GM21737 (cell line): Measurements from ENCODE around the gene SLC6A6.
A peak's percentile ranks its signal among the peaks of the same experiment; 100 is the strongest.

ENCODE experiments used
- ATAC-seq: cut with Tn5 transposase; IDR thresholded peaks from one replicate; pipeline ENCODE4 v1.9.1; 2021; ENCODE audit warnings: mild to moderate bottlenecking, moderate library complexity; ENCODE audit not compliant: unreplicated experiment

SLC6A6 gene

DNA sequence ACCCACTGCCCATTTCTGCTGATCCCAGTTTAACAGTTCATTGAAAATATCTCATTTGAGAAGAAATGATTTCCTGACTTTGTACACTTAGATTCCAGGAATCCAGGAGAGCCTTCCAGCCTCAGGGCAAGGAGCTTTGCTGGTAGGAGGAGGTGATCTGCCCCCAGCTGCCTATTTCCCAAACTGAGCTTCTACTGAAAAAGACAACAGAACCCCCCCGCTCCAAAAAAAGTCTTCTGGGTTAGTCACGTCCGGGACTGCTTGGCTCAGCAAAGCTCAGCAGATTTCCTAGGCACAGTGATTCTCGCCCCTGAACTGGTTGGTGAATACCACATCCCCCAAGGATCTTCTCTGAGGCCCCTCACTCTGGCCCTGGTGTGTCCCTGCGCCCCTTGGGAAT is 13.1 kb downstream of the SLC6A6 start:
- ATAC-seq, result no peak

DNA sequence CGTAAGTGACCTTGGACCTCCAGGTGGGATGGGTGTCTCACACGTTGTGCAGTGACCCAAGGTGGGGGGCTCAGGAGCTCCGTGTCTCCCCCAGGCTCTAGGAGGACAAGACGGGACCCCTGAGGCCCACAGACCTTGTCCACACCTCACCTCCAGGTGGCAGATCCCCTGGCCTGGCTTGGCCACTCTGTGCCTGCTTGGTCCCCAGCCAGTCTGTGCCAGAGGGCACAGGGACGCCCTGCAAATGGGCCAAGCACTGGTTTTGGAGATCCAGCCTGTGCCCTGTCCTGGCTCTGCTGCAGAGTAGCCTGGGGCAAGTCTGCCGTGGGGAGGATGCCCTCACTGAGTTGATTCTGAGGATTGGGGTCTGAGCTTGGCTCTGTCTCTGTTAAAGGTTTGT is 14.0 kb downstream of the SLC6A6 start:
- no peak for ATAC-seq

DNA sequence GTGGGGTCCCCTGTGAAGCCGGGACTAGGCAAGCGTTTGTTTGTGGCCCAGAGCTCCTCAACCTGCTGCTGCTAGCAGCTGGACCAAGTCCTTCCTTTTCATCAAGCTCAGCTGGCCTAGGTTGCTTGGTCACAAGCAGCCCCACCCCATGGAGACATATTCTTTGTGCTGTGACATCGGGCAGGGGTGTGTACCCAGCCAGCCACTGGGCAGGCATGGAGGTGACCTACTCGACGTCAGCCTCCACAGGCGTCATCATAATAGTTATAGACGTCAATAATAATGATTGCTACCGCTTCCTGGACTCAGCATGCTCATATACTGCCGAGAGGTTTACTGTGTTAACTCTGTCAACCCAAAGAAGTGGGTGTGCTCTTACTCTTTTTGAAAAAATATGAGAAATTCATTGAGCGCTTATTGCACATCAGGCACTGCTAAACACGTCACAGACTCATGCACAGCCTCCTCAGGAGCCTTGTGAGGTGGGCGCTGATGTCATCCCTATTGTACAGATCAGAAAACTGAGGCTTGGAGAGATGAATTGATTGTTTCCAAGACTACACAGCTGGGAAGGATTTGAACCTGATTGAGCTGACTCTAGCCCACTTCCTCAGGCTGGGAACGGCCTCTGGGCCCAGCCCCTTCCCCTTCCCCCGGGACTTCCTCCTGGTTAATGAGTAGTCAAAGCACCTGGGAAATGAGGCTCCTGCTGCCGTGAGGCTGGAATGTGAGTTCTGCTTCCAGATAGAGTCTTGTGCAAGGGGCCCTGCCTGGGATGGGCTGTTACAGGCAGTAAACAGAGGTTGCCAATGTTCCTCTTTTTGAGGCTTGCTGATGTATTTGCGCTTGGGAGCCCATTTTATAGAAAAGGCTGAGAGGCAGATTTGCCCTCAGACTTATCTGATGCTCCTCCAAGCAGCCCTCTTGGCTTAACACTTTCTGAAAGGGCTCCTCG is 16.2 kb downstream of the SLC6A6 start:
- no peak for ATAC-seq

DNA sequence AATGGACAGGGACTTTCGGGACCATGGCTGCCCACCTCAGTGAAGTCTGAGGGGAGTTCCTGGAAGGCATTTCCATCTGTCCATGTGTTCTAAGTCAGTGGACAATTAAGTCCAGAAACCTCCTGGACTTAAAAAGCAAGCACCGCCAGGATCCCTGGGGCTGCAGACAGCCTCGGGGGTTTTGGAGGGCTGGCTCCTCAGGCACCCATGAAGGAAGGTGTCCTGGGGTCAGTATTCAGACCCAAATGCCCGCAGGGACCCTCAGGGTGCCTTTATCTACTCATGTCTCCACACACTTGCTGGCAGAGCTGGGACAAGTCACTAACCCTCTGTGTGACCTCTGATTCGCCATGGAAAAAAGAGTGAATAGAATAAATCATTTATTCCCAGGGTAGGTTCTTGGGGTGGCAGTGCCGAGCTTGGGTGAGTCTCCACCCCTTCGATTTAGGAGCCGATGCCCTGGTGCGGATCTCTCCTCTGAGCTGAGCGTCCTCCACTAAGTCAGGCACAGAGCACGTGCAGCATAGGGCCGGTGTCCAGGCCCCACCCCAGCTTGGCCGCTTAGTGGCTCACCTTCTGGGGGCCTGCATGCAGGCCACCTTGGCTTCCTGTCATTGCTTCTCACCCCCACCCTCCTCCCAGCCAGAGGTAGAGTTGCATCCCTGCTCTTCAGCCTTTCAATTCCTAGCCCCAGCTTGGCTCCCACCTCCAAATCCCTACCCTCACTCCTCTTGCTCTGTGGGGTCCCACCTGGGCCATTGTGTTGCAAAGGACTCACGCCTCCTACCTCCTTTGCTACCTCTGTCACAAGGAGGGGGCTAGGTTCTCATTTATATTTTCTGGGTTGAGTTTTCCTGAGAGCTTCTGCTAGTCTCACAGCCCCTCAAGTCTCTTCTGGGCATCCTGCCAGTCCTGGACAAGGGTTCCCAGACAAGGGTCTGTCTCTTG is 19.9 kb downstream of the SLC6A6 start:
- no peak for ATAC-seq

DNA sequence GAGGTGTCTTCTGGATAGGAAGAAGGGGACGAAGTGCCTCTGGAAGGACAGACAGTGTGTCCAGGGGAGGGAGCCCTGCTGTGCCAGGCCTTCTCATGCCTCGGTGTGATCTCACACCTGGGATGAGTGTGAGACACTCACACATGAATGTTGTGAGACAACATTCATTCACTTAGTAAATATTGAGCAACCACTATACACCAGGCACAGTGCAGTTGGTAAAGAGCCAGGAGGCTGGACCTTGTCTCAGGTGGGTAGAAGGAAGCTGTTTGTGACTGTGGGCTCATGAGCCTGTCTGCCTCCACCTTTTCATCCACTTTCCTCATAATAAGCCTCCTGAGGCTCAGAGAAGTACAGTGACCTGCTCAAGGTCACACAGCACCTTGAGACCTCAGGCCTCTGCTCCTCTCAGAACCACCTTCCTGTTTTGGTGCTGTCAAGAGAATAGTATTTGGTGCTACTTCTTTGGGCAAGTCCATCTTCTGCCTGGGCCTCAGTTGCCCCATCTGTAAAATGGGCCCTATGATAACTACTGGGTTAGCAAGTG is 20.9 kb downstream of the SLC6A6 start:
- ATAC-seq, result no peak

DNA sequence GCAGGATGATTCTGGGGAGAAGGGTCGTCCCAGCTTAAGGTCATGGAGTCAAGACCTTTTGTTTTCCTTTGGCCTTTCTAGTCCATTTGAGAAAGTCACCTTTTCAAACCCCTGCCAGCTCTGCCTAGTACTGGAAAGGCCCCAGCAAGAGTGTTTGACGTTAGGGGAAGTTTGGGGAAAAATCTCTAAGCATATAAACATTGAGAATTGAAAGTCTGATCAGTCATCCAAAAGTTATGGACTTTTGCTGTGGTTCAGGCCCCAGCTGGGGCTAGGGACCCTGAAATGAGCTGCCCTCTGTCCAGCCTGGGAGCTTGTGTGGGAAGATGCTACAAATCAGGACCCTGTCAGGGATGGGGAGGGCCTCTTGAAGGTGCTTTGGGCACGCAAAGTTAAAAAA is 21.6 kb downstream of the SLC6A6 start:
- ATAC-seq, result no peak

DNA sequence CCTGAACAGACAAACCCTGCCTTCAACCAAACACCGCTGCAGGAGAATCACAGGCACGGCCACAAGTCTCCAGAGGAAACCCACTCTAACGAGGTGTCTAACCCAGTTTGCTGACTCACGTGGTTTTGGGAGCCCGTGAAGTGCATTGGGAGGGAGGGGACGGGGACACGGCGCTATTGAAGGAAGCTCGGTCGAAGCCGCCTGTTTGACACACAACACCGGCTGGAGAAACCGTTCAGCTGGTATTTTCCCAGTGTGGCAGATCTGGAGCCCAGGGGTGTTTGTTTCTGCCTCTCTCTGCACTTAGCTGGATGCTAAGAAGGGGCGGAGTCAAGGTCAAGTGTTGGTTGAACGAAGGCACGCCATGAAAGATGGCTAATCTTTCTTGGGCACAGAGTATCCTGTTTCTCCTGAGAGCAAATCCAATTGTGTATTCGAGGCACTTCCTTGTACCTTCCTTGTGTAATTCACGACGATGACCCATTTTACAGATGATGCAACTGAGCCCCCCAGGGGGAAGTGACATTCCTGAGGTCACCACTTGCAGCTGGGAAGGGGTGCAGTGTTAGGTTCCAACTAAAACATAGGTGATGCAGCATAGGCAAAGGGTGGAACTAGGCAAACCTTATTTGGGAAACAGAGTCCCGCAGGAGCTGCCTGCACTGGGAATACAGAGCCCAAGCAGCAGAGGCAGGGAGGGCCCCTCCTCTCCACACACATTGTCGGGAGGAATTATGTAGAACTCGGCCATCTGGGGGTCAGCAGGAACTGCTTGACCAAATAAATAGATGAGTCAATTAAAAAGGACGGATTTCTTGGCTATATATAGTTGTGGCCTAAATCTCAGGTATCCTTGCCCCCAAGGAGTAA is 22.5 kb downstream of the SLC6A6 start:
- ATAC-seq, result no peak

DNA sequence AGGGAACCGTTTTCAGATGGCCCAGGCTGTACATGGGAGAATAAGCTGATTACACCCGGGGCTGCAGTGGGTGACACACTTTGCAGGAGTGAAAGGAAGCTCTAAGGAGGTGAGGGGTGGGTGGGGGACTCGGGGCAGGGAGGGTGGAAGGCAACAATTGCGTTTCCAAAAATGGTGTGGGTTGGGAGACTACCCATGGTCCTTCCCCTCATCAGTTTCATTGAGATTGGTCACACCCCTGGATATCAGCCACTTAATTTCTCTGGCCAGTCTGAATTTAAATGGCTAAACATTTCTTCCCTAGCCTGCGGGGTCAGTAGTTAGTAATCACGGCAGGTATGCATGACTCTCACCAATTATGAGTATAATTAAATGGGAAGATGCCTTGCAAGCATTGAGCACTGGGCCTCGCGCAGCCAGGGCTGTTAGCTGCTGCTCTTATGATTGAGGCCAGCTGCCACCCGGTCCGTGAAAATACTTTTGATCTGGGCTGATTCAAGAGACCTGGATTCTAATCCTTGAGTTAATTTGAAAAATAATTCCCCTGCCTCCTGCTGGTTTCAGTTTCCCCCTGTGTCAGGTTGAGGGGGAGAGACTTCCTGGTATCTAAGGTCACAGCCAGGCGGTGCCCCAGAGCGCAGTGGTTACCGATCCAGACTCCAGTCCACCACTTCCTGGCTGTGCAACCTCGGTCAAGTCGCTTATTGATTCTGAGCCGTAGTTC is 23.3 kb downstream of the SLC6A6 start:
- peak; percentile 51 for ATAC-seq

DNA sequence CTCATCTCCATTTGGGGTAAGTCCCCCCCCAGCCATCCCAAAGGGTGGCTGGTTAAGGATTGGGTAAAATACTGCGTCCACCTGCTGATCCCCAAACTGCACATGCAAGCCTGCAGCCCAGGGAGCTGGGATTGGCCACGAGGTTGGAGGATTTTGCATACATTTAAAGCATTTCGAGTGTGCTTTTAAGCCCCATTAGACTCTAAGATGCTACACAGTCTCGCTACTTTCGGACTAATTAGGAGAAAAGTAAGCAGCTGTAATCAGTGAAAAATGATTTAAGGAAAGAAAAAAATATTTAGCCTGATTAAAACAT is 23.9 kb downstream of the SLC6A6 start:
- no peak for ATAC-seq

DNA sequence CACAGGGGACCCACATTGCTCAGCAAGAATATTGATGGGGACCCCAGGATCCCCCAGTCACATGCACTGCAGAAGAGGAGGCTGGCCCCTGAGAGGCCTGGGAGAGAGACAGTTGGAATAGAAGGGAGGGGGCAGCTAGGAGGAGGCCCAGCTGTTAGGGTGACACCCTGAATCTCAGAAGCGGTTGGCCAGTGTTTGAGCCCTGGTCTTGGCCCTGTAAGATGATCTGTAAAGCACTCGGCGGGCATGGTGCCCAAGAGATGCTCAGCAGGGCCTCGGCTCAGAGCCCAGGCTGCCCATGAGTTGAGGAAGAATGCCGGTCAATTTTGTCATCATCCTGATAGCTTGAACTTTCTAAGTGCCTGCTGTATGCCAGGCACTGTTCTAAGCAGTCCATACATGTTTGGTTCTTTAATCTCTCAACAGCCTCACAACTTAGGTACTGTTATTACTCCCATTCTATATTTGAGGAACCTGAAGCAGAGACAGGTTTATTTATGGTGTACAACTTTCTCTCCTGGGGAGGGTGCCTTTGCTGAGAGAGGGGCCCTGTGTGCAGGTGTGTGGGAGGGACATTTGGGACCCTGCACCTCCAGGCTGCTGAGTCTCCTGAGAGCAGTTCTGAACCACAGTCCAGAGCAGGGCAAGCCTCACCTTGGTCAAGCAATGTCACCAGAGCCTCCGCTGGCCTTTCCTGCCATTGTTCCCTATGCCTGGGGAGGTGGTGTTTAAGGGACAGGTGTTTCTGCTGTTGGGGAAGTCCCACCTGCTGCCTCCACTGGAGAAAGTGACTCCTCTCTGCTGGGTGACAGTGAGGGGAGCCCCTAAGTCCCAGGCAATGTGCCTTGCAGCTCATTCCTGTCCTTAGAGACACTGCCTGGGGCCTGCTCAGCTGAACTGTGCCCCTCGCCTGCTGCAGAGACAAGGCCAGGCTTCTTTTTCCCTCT is 26.0 kb downstream of the SLC6A6 start:
- ATAC-seq, result no peak

DNA sequence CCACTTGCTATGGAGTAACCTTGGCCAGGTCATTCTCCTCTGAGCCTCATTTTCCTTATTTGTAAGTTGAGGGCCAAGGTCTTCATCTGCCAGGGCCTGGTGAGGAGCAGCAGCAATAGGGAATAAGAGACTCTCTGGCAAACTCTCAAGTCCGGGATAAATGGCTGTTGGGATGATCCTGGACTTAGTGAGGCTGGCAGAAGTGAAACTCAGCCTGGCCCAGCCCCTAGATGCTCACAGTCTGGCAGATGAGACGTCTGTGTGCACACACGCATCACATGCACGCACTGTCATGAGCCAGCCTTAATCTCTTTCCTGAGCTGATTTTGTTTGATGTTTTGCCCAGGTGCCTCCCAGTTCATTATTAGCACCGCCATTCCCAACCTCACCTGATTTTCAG is 26.8 kb downstream of the SLC6A6 start:
- no peak for ATAC-seq

DNA sequence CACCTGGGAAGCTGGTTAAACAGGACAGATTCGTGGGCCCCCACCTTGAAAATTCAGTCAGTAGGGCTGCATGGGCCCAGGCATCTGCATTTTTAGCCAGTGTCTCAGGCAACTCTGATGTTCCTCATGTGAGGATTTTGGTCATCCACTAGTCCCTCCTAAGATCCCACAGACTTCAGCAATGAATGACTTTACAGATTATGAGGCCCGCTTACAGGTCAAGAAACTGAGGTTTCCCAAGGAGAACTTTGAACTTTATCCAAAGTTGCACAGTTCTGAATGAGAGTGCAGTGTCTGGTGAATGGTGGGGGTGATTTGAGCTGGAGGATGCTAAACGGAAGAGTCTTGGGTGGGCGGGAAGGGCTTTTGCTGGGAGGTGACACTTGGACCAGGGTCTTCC is 27.2 kb downstream of the SLC6A6 start:
- ATAC-seq, result no peak

DNA sequence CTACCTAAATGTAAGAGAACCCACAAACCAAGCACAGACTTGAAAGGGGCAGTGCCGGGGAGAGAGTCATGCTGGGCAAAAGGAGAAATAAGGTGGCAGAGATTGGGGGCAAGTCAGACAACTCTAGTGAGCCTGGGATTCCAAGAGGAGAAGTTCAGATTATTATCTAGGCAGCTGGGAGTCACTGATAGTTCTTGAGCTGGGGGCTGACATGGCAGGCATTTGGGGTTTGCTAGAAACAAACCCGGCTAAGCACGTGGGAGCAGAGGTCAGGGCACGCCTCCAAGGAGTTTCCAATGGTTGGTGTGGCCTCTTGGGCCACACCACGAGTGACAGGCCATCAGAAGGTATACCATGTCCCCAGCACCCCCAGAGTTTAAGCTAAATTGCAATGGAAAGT is 27.6 kb downstream of the SLC6A6 start:
- no peak for ATAC-seq

DNA sequence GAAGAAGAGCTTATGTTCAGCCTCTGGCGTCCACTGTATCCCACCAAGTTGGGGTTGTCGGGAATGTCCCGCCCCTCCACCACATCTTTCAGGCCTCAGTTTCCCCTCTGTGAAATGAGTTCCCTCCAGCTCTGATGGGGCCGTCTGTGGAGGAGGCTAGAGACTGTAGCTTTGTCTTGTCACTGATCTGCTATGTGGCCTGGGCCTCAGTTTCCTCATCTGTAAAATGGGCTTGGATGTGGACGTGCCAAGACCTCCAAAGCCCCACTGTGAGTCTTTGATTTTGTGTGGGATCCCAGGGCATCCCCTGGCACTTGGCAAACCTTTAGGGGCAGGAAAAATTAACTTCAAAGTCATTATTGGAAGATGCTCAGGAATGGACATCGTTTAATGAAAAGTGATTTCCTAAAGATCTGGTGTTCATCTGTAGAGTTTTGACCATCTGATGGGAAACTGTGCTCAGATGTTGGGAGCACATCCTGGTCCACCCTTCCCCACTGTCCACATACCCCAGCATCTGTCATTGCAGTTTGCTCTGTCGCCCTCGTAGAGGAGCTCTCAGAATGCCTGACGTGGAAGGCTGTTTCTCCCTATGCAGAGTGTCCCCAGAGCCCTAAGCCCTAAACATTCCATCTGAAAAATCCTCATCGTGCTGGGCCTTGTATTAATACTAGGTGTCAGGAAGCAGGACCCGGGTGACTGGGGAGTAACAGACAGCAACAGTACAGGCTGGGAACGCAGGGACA is 28.5 kb downstream of the SLC6A6 start:
- no peak for ATAC-seq

DNA sequence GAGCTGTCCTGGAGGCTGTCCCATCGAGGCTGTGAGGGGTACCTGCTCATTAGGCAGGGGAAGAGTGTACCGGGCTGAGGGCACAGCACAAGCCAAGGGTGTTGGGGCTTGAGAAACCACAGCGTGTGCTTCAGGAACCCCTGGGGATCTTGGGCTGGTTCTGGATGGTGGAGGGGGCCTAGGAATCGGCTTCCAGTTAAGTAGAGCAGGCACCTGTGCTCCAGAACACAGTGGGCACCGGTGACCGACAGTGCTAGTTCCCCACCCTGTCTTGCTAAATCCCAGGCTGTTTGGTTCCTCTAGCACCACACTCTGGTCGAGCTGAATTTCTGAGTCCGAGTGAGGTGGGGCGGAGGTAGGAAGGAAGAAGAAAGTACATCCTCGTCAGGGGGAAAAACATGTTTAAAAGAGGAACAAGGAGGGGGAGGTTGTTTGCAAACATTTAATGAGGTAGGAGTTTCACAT is 29.1 kb downstream of the SLC6A6 start:
- ATAC-seq, result peak; percentile 23

DNA sequence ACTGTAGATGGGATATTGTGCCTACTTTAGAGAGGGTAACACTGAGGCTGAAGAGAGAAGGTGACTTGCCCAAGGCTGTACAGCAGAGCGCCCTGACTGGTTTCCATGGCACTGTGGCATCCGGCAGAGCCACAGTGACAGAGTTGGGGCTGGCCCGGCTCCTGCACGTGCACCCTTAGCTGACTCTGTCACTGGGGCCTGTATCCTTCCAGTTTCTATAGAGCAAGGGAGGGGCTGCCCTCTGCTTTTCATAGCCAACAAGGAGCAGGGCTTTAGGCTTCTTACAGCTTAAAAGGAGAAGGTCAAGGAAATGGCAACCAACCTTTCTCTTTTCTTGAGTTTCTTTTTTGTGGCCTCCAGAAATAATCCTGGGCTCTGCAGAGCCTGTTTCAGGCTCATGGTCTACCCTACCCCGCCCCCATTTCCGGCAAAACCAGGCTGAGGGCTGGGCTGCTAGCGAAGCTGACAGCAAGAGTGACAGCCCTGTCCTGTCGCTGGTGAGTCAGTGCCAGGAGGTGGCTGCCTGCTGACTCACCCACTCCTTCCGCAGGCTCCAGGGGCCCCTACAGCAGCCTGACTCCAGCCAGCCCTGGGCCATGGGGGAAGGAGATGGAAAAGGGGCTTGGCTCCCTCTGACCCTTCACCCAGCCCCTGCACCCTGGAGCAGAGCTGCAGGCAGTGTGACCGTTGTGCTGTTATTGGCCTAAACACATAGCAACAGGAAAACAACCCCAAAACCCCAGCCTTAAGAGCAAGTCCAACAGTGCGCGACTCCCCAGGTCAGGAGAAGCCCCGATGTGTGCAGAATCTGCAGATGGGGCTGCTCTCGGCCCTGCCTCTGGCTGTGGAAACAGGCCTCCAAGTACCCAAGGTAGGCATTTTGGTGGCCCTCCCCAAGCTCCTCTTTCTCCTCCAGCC is 29.8 kb downstream of the SLC6A6 start:
- peak; percentile 73 for ATAC-seq

DNA sequence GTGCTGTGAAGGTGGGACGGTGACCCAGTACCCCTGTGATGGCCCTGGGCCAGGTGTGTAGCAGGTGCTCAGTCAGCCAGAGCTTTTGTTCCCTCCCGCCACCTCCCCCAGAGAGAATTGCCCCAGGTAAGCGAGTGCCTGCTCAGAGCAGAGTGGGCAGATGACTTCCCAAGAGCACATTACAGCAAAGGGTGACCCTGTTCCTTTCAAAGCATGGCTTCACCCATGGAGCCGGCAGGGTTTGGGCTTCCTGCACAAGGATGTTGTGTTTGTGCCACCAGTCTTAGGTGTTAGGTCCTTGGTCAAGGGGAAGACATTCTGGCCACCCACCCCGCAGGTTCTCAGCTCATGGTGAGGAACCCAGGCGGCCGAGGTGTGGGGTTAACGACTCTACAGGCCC is 30.7 kb downstream of the SLC6A6 start:
- no peak for ATAC-seq
